Measurements from ENCODE around the gene OR2A5.

DNA sequence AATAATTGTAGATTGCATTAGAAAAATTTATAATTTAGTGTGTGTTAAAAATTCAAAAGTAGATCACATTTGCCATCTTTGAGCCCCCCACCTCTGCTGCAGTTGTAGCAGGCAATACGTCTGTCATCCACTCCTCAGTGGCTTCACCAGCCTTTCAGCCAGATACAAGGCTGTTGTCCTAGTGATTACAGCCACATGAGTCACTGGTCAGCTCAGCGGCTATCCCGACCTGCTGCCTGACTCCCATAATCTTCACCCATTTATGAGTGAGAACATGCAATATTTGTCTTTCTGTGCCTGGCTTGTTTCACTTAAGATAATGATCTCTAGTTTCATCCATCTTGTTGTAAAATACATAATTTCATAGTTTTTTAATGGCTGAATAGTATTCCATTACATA is 9.2 kb downstream of the OR2A5 start:
- TF ChIP-seq, protein P1, sequence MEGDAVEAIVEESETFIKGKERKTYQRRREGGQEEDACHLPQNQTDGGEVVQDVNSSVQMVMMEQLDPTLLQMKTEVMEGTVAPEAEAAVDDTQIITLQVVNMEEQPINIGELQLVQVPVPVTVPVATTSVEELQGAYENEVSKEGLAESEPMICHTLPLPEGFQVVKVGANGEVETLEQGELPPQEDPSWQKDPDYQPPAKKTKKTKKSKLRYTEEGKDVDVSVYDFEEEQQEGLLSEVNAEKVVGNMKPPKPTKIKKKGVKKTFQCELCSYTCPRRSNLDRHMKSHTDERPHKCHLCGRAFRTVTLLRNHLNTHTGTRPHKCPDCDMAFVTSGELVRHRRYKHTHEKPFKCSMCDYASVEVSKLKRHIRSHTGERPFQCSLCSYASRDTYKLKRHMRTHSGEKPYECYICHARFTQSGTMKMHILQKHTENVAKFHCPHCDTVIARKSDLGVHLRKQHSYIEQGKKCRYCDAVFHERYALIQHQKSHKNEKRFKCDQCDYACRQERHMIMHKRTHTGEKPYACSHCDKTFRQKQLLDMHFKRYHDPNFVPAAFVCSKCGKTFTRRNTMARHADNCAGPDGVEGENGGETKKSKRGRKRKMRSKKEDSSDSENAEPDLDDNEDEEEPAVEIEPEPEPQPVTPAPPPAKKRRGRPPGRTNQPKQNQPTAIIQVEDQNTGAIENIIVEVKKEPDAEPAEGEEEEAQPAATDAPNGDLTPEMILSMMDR (IDR thresholded peaks at IDR 0.05) = no peak
- TF ChIP-seq POLR2A (IDR thresholded peaks at IDR 0.05) = no peak

All from prostate gland (tissue), 2 donors.